ENCODE data around the gene DDX17. TPM values are rescaled to one million over a fixed set of nuclear protein-coding genes. Genes with fewer than 3 reads are reported as not detected.

DDX17 gene
- total and polyA plus RNA-seq, 2 donors from 2014 or later = 133 to 509 TPM

- Histone ChIP-seq H3K9ac (ENCODE audit: low read length in 3 of 3) (no peak overlapping the region), H3K9me3 (ENCODE audit: control insufficient read depth in 2 of 3, insufficient read depth in 1 of 3, low read length in 3 of 3) (no peaks in the 10 kb centered on the region), H3K4me3 (ENCODE audit: low read length in 3 of 3) (no peak overlapping the region), H3K4me1 (ENCODE audit: control insufficient read depth in 2 of 3, insufficient read depth in 2 of 3, low read depth in 1 of 3, low read length in 3 of 3) (peaks cover 0 to 3% (median 0%) of the 10 kb centered on the region in 3 donors), H3K27me3 (ENCODE audit: control insufficient read depth, insufficient read depth, low read length) (no peaks in the 10 kb centered on the region), H3K27ac (ENCODE audit: low read depth in 2 of 2, low read length in 2 of 2) (no peak overlapping the region), H3K36me3 (ENCODE audit: control insufficient read depth in 2 of 3, insufficient read depth in 3 of 3, low read length in 3 of 3) (peaks cover 10 to 32% (median 30%) of the 10 kb centered on the region in 3 donors)
- intact Hi-C loops (cut with DNase I) = no loop called here
- no peak for TF ChIP-seq CTCF (IDR thresholded peaks at IDR 0.05; ENCODE audit: borderline replicate concordance, extremely low read depth, insufficient read depth)
- peak in 2 of 5 donors; percentile 61 to 66 for DNase-seq
- no peak for FAIRE-seq
Measured at GRCh38 chr22:38479096-38479837, 26.8 kb downstream of the DDX17 start.

GRCh38 chr22:38477585-38477984 is 28.5 kb downstream of the DDX17 start:
- no peaks in the 10 kb centered on the region for H3K27me3 ChIP-seq (ENCODE audit: control insufficient read depth, insufficient read depth, low read length)
- no peak for FAIRE-seq

GRCh38 chr22:38474003-38474607 is 32.0 kb downstream of the DDX17 start:
- DNase-seq = peak in 1 of 5 donors; percentile 35
- intact Hi-C loops (cut with DNase I) = no loop called here
- Histone ChIP-seq H3K27ac (ENCODE audit: low read depth in 2 of 2, low read length in 2 of 2) (no peak overlapping the region), H3K9me3 (ENCODE audit: control insufficient read depth in 2 of 3, insufficient read depth in 1 of 3, low read length in 3 of 3) (no peaks in the 10 kb centered on the region), H3K4me1 (ENCODE audit: control insufficient read depth in 2 of 3, insufficient read depth in 2 of 3, low read depth in 1 of 3, low read length in 3 of 3) (no peaks in the 10 kb centered on the region), H3K9ac (ENCODE audit: low read length in 3 of 3) (no peak overlapping the region), H3K4me3 (ENCODE audit: low read length in 3 of 3) (no peak overlapping the region), H3K27me3 (ENCODE audit: control insufficient read depth, insufficient read depth, low read length) (no peaks in the 10 kb centered on the region), H3K36me3 (ENCODE audit: control insufficient read depth in 2 of 3, insufficient read depth in 3 of 3, low read length in 3 of 3) (no peaks in the 10 kb centered on the region)
- no peak for TF ChIP-seq CTCF (IDR thresholded peaks at IDR 0.05; ENCODE audit: borderline replicate concordance, extremely low read depth, insufficient read depth)
- no peak for FAIRE-seq

More at GRCh38 chr22:38477585-38477984, 28.5 kb downstream of the DDX17 start:
- no peak for DNase-seq
- H3K4me1 ChIP-seq (ENCODE audit: control insufficient read depth in 2 of 3, insufficient read depth in 2 of 3, low read depth in 1 of 3, low read length in 3 of 3) = peaks cover 0 to 3% (median 0%) of the 10 kb centered on the region in 3 donors
- H3K27ac ChIP-seq (ENCODE audit: low read depth in 2 of 2, low read length in 2 of 2) = no peak overlapping the region
- H3K36me3 ChIP-seq (ENCODE audit: control insufficient read depth in 2 of 3, insufficient read depth in 3 of 3, low read length in 3 of 3) = peaks cover 2 to 16% (median 16%) of the 10 kb centered on the region in 3 donors
- TF ChIP-seq CTCF (IDR thresholded peaks at IDR 0.05; ENCODE audit: borderline replicate concordance, extremely low read depth, insufficient read depth) = no peak
- H3K9ac ChIP-seq (ENCODE audit: low read length in 3 of 3) = no peak overlapping the region
- H3K9me3 ChIP-seq (ENCODE audit: control insufficient read depth in 2 of 3, insufficient read depth in 1 of 3, low read length in 3 of 3) = no peaks in the 10 kb centered on the region
- no peak overlapping the region for H3K4me3 ChIP-seq (ENCODE audit: low read length in 3 of 3)
- intact Hi-C loops (cut with DNase I) = no loop called here
